Dermis microvascular lymphatic vessel endothelial cell (primary cell): ENCODE results near the gene GRIK4. TPM values are rescaled to one million over a fixed set of nuclear protein-coding genes. Genes with fewer than 3 reads are reported as not detected.

Source experiments
- DNase-seq, 2 donors: peaks; one replicate each; pipeline versions ENCODE4 v3.0.0 to v3.0.0-alpha.2; 2010; ENCODE audit warnings: low read depth in 2 of 2
- total RNA-seq: library from RNA; depleted of rRNA; stranded (reverse); fragments of >200 nt; gene quantifications from 2 replicates; pipeline ENCODE4 v1.2.1, GENCODE V29; 2014

Gene GRIK4
- total RNA-seq, 1 donor from 2014 or later, result not detected

- no peak for DNase-seq
These were observed 154.6 kb downstream of the GRIK4 start for GRCh38 chr11:120666121-120666639.

- DNase-seq, result no peak
These were observed 155.7 kb downstream of the GRIK4 start for GRCh38 chr11:120667281-120667680.

DNA sequence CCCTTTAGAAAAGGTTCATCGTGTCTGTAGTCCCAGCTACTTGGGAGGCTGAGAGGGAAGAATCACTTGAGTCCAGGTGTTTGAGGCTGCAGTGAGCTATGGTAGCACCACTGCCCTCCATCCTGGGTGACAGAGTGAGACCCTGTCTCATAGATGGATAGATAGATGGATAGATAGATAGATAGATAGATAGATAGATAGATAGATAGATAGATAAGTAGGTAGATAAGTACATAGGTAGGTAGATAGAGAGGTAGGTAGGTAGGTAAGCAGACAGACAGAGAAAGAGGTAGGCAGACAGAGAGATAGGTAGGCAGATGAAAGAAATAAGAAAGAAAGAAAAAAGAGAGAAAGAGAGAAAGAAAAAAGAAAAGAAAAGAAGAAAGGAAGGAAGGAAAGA is 156.4 kb downstream of the GRIK4 start:
- DNase-seq, result no peak

GRCh38 chr11:120668537-120668936 is 157.0 kb downstream of the GRIK4 start:
- no peak for DNase-seq

- DNase-seq, result no peak
These were observed 163.0 kb downstream of the GRIK4 start for GRCh38 chr11:120674542-120674941.

DNA sequence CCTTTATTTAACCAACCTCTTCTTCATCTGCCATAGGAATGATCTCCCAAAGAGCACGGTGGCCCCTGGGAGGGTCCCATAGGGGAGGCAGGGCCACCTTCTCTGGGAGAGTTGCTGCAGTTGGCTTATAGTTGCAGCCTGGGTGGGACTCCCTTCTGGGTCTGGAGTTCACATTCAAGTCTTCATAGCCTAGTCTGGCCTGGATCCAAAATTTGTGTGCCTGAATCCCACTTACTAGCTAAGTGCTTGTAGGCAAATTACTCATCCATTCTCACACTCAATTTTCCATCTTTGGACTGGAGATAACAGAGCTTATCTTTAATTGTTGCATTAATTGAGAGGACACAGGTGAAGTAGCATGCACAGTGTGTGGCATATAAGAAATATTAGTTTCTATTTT is 163.6 kb downstream of the GRIK4 start:
- no peak for DNase-seq

DNA sequence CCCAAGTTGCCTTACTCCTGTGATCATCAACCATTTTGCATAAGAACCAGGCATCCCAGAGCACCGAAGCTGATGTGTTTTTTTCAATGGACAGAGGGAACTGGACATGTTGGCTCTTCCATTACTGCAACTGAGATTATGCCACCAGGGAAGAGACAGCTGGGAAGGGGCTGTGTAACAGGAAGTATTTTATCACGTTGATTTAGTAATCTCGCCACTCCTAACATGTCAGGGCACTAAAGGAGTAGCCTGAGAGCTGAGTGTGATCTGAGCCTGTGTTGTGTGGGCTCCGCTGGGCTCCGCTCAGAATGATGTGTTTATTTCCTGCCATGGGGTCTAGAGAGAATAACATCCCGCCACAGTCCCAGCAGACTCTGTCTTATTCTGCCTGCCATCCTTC is 165.4 kb downstream of the GRIK4 start:
- no peak for DNase-seq

DNA sequence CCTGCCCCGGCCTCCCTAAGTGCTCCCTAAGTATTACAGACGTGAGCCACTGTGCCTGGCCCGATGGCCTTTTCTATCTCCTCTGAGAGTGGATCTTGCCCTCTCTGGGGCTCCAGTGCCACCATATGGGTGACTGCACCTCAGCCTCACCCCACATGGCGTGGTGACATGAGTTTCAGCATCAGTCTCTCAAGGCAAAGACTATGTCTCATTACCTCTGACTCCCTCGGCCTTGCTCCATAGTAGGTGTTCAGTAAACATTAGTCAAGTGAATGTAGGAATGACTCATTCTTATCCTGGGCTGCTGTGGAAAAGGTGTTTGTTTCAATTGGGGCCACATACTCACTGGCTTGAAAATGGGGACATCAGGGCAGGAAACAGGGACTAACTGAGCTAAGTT is 168.8 kb downstream of the GRIK4 start:
- no peak for DNase-seq

- DNase-seq, result no peak
These were observed 170.1 kb downstream of the GRIK4 start for GRCh38 chr11:120681434-120682331.

DNA sequence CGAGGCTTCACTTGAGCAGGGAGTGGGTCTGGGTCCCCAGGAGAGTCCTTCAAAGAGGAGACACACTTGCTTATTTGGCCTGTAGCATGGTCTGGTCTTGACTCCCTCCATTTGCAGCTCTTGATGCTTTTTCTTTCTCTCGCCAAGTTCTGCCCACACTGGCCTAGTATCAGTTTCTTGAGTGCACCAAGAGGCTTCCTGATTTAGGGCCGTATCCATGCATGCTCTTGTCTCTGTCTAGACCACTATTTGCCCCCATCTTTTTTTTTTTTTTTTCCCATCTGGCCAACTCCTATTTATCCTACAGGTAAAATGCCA is 170.7 kb downstream of the GRIK4 start:
- no peak for DNase-seq

DNA sequence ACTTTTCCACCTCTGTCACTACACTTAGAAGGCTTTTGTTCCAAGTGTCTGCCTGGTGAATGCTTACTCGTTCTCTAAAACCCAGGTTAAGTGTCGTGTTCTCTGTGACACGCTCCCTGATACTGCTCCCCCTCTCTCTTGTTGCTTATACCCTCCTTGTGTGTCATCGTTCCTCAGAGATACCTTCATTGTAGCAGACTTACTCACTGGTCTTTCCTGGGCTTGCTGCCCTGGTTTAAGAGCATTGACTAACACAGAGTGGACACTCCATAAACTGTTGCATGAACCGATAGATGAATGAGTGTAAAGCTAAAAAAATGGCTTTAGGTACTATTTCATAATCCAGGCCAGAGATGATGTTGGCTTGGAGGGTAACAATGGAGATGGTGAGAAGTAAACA is 171.3 kb downstream of the GRIK4 start:
- DNase-seq, result no peak

DNA sequence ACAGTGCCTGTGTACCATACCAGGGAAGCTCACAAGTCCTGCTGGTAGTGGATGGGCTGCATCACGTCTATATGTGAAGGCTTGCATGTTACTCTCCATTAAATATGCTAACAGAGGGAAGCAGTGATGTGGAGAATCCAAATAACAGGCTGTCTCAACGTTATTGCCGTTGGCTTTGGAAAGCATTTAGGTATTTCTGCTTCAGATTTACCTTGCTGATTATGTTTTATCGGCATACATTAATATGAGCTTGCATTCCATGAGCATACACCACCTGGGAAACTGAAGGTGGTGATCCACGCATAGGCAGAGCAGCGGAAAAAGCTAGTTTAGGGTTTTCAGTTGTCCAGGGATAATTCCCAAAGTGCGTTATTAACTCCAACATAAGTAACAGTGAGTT is 175.0 kb downstream of the GRIK4 start:
- no peak for DNase-seq

DNA sequence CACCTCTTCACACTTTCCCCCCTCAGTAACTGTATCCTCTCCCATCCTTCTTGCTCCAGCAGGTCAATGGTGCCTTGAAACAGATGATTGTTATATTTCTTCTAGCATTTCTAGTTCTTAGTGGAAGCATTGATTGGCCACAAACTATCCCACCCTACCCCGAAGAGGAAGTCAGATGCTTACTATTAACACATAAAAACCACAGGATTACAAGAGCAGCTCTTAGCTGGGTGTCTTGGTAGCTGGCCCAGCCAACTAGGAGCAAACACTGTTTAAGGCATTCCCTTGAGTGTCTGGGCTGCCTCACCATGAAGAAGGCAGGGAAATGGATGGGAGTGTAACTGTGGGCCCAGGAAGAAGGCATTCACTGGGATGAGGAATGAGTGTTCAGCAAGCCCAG is 176.6 kb downstream of the GRIK4 start:
- DNase-seq, result no peak

DNA sequence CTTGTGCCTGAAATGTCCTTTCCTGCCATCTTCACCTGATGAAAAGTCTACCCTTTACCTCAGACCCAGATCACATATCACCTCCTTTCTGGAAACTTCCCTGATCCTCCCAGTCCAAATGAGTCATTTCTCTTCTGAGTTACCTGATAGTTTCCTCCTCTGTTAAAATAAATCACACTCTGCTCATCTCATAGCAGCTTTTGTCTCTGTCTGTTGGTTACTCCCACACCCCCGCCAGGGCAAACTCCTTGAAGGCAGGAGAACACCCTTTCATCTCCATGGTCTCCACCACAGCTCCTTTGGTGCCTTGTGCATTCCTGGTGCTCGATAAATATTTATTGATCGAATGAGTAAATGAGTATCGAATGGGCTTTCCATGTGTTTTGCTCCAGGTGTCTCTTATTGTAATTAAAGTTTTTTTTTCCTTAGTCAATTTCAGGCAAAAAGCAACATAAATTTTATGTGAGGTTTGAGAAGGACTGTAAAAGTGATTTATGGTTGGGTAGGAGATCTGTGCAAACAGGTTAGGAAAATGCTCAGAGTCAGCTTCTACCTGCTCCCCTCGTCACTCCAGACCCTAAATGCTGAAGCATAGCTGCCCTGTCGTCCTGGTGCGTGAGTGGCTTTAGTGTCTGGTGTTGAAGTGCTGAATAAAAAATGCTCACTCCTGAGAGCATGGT is 178.2 kb downstream of the GRIK4 start:
- DNase-seq, result no peak

DNA sequence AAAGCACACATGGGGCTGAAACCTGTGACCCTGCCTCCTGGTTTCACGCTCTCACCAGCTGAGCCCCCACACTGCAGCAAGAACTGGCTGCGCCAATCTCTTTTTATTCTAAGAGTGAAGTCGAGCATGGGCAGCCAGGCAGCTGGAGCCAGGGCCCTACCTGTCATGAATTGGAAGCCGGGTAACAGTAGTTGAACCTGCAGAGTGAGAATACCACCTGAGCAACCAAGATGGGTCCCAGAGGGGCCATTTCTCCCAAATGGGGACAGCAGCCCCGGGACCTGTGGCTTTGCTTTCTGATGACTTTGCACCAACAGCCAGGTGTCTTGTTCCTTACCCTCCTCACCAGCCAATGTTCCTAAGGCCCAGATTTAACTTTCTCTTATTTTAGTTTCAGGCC is 178.9 kb downstream of the GRIK4 start:
- no peak for DNase-seq

GRCh38 chr11:120694726-120695125 is 183.2 kb downstream of the GRIK4 start:
- DNase-seq, result no peak

GRCh38 chr11:120695426-120695825 is 183.9 kb downstream of the GRIK4 start:
- no peak for DNase-seq

DNA sequence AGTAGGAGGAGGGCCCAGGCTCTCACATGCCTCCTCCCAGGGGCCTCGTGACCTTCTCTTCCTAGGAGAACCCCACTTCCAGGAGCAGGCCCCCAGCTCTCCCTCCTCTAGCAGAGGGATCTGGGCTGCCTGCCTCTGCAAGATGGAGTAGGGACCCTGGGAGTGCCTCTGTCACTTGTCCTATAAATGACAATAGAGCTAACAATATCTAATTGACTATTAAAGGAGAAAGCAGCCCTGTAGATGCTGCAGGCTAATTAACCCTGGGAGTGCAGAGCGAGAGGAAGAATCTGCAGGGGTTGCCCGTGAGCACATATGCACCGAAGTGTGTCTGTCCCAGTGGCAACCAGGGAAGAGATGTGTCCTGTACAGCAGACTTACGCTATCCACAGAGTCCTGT is 184.4 kb downstream of the GRIK4 start:
- no peak for DNase-seq

GRCh38 chr11:120696597-120697218 is 185.2 kb downstream of the GRIK4 start:
- no peak for DNase-seq

DNA sequence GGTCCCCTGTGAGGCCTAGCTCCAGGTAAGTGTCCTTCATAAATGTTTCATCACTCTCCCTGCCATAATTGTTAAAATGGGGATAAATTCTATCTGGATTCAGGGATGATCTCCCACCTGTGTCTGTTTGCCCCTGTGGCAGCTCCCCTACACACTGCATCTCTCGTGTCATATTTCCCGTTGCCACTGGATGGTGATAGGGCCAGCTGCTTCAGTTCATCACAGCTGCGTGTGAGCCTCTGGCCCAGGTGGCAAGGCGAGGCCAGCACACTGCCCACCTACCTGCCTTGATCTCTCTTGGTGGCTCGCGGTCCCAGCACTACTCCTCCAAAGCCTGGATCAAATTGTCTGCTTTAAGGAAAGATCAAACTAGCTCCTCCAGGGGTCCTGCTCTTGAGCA is 187.4 kb downstream of the GRIK4 start:
- DNase-seq, result no peak

DNA sequence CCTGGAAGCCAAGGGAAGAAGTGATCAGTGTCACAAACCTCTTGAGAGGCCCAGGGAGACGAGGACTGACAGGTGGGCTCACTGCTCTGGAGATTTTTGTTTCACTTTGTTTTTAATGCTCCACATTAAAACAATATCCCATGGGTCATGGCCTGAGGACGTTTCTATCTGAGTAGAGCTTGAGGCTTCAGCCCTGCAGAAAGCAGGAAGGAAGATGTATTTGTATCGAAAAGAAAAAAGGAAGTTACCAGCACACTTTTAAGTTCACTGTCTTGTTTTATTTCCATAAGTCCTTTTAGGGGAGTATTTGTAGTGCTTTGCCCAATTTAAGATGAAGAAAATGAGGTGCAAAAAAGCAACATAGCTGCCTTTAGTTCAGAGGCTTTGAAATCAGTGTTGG is 191.1 kb downstream of the GRIK4 start:
- no peak for DNase-seq

- no peak for DNase-seq
These were observed 192.0 kb downstream of the GRIK4 start for GRCh38 chr11:120703358-120704152.
